Mucosa of descending colon (tissue), 3 donors: ENCODE results near the gene GNAQ. TPM values are rescaled to one million over a fixed set of nuclear protein-coding genes. Genes with fewer than 3 reads are reported as not detected.

Experiments used
- ATAC-seq: fragments of 200-7000 bp; cut with Tn5 transposase; one replicate; pipeline ENCODE4 v1.9.1; 2020; ENCODE audit warnings: mild to moderate bottlenecking, moderate library complexity
- DNase-seq, 3 donors: peaks; one replicate each; pipeline ENCODE4 v3.0.0-alpha.2; 2020
- H3K36me3 ChIP-seq: fragments of 200-600 bp; one replicate; pipeline ENCODE4 v1.8.0; 2021; ENCODE audit warnings: low read depth, mild to moderate bottlenecking
- H3K4me1 ChIP-seq: fragments of 200-600 bp; one replicate; pipeline ENCODE4 v1.8.0; 2021; ENCODE audit warnings: low read depth, mild to moderate bottlenecking
- H3K4me3 ChIP-seq: fragments of 200-600 bp; one replicate; pipeline ENCODE4 v1.8.0; 2021; ENCODE audit warnings: mild to moderate bottlenecking
- H3K9me3 ChIP-seq: fragments of 200-600 bp; one replicate; pipeline ENCODE4 v1.8.0; 2021; ENCODE audit warnings: mild to moderate bottlenecking
- CTCF ChIP-seq: fragments of 200-600 bp; IDR thresholded peaks from one replicate; pipeline ENCODE4 v1.8.0; 2022; ENCODE audit warnings: antibody characterized with exemption, mild to moderate bottlenecking
- intact Hi-C, 2 donors: fragments of 100-400 bp; cut with DNase I in 1 of 2; cut with micrococcal nuclease in 1 of 2; formaldehyde crosslinking; loops; one replicate each; pipeline versions ENCODE4 v1.11.0 to v1.11.1; 2022; cut with DNase I, micrococcal nuclease
- total RNA-seq, 3 donors: library from RNA; stranded (reverse); fragmentation: NEBNext Ultra II Directional in 2 of 3; extraction: Animal tissue kit (Norgen Biotek cat#: 25700) in 2 of 3; gene quantifications; one replicate each; pipeline versions ENCODE4 v1.2.1 to v1.2.4, GENCODE V29; 2021 to 2023
- donor health status: DM: no; HTN: no; CAD: no; lungs with moderate emphysema.
- donor health status: DM: no; HTN: no; CAD: no.
- donor health status: DM: no; HTN: yes; CAD: no.

The GNAQ gene
- total RNA-seq, 3 donors from 2014 or later = 95.9 to 115 (median 104) TPM

DNA sequence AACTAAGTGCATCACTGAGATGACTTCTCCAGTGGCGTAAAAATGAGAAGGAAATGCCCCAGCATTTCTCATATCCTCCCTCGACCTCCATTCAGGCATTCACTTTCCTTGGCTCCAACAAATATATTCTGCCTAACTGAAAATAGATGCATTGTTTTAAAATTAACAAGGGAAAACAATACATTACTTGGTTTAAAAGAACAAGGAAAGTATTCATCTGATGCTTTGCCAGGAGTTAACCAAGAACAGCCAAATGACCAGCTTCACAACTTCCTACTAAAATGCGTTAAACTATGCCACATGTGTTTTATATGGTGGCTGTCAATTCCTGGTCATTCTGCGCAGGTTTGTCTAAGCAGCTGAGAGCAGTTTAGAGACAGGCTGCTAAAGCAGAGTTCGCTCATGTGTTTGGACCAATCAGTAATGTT, 121.4 kb downstream of the GNAQ start:
- Histone ChIP-seq H3K36me3 (no peaks in the 10 kb centered on the region), H3K9me3 (no peaks in the 10 kb centered on the region), H3K4me1 (no peaks in the 10 kb centered on the region), H3K4me3 (no peak overlapping the region)
- ATAC-seq = no peak
- intact Hi-C loops = no loop called here
- DNase-seq = no peak
- TF ChIP-seq CTCF = no peak

DNA sequence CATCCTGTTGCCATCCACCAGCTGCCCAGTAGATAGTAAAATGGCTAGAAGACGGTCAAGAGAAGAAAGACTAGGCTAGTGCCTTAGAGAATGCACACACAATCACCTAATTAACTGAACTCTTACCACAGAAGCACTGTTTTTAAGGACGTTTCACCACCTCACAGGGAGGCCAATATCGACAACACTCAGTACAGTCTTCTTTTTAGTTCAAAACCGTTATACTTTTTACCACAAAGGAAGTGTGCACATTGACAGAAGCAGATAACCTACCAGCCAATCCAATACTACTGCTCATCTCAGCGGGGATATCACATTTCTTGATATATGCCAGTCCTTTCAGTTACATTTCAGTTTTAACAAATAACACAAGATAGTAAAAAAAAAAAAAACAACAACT, 122.3 kb downstream of the GNAQ start:
- Histone ChIP-seq H3K36me3 (no peaks in the 10 kb centered on the region), H3K4me1 (no peaks in the 10 kb centered on the region), H3K4me3 (no peak overlapping the region), H3K9me3 (no peaks in the 10 kb centered on the region)
- no peak for TF ChIP-seq CTCF
- peak; percentile 50 for ATAC-seq
- no peak for DNase-seq
- intact Hi-C loops = no loop called here

DNA sequence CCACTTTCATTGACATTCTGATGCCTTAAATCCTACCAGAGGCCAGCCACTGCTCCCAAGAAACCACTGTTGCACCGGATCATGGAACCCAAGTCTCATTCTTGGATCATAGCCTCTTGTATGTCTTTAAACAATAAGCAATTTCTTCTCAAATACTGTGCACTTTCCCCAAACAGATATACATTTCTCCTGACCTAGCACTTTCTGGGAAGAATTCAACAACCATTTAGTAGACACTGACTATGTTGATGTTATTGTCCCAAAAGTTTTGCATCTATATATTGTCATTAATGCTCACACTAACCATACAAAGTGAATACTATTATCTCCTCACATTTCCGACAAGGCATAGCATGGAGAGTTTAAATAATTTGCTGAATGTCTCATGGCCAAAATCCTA, 123.3 kb downstream of the GNAQ start:
- no peak for DNase-seq
- H3K9me3 ChIP-seq = no peaks in the 10 kb centered on the region
- H3K4me1 ChIP-seq = no peaks in the 10 kb centered on the region
- TF ChIP-seq CTCF = no peak
- no peak for ATAC-seq
- no peak overlapping the region for H3K4me3 ChIP-seq
- H3K36me3 ChIP-seq = no peaks in the 10 kb centered on the region
- intact Hi-C loops = no loop called here

GRCh38 chr9:77907585-77907984, 124.0 kb downstream of the GNAQ start:
- no peak for TF ChIP-seq CTCF
- no peaks in the 10 kb centered on the region for H3K4me1 ChIP-seq
- H3K9me3 ChIP-seq = no peaks in the 10 kb centered on the region
- no peak for DNase-seq
- ATAC-seq = no peak
- H3K36me3 ChIP-seq = no peaks in the 10 kb centered on the region
- no peak overlapping the region for H3K4me3 ChIP-seq
- intact Hi-C loops = no loop called here

GRCh38 chr9:77906991-77907390, 124.6 kb downstream of the GNAQ start:
- Histone ChIP-seq H3K4me3 (no peak overlapping the region), H3K9me3 (no peaks in the 10 kb centered on the region), H3K4me1 (no peaks in the 10 kb centered on the region), H3K36me3 (no peaks in the 10 kb centered on the region)
- intact Hi-C loops = no loop called here
- DNase-seq (no peak), ATAC-seq (no peak)
- TF ChIP-seq CTCF = no peak

GRCh38 chr9:77903666-77904285, 127.8 kb downstream of the GNAQ start:
- ATAC-seq (no peak), DNase-seq (no peak)
- intact Hi-C loops = no loop called here
- Histone ChIP-seq H3K4me1 (no peaks in the 10 kb centered on the region), H3K4me3 (no peak overlapping the region), H3K36me3 (no peaks in the 10 kb centered on the region), H3K9me3 (no peaks in the 10 kb centered on the region)
- TF ChIP-seq CTCF = no peak
